ENCODE measurements around the gene TMEM94. TPM values are rescaled to one million over a fixed set of nuclear protein-coding genes. Genes with fewer than 3 reads are reported as not detected.

The TMEM94 gene
- total and polyA plus RNA-seq, 2 of the 8 experiments (the other 6 are each of a cell fraction or from before 2014, with no cell fraction given): 54.8 to 69.9 TPM

DNA sequence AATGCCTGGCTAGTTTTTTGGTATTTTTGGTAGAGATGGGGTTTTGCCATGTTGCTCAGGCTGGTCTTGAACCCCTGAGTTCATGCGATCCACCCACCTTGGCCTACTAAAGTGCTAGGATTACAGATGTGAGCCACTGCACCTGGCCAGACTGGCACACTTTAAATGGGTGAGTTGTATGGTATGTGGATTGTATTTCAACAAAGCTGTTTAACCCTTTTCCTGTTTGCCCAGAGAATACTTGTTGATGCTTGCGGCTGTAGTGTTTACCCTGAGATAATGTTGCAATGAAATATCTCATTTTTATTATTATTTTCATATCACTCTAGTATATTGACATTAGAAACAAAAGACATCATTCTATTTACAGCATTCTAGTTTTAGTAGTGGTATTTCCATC is 17.1 kb upstream of the TMEM94 start:
- Histone ChIP-seq H3K56ac (replicated peaks; ENCODE audit: insufficient read length, low read depth, low read length) (no peak overlapping the region), H3K79me1 (ENCODE audit: low read depth, low read length) (no peaks in the 10 kb centered on the region), H2BK15ac (ENCODE audit: low read length) (no peak overlapping the region), H2BK5ac (ENCODE audit: low read depth, low read length) (no peak overlapping the region), H2BK120ac (replicated peaks; ENCODE audit: low read depth, low read length) (no peak overlapping the region), H4K20me1 (replicated peaks in 1 of 2; ENCODE audit: control insufficient read depth in 1 of 2, insufficient read depth in 2 of 2, low read length in 2 of 2) (no peaks in the 10 kb centered on the region), H4K91ac (replicated peaks; ENCODE audit: insufficient read length, low read length) (no peak overlapping the region), H3K23me2 (ENCODE audit: low read depth, low read length) (no peaks in the 10 kb centered on the region), H3K79me2 (ENCODE audit: control insufficient read depth in 1 of 2, insufficient read depth in 2 of 2, low read length in 2 of 2) (no peaks in the 10 kb centered on the region), H3K9ac (replicated peaks in 1 of 4; ENCODE audit: extremely low read depth in 1 of 4, low read depth in 3 of 4, low read length in 3 of 4) (no peak overlapping the region), H3K4me1 (replicated peaks in 1 of 4; ENCODE audit: control insufficient read depth in 3 of 4, insufficient read depth in 4 of 4, low read length in 3 of 4) (no peaks in the 10 kb centered on the region), H2BK20ac (ENCODE audit: low read length) (no peak overlapping the region), H3K4ac (replicated peaks; ENCODE audit: insufficient read length, low read depth, low read length) (no peak overlapping the region), H3K4me2 (ENCODE audit: insufficient read depth in 1 of 2, low read depth in 2 of 2, low read length in 2 of 2) (no peak overlapping the region), H3K27me3 (replicated peaks in 1 of 4; ENCODE audit: control insufficient read depth in 3 of 4, extremely low read depth in 1 of 4, insufficient read depth in 3 of 4, low read length in 3 of 4) (no peaks in the 10 kb centered on the region), H3K36me3 (ENCODE audit: control insufficient read depth in 2 of 4, insufficient read depth in 4 of 4, low read length in 3 of 4) (no peaks in the 10 kb centered on the region), H4K8ac (ENCODE audit: extremely low read depth, insufficient read depth, low read length) (no peak overlapping the region), H3K9me3 (ENCODE audit: insufficient read depth in 2 of 2, low read depth in 1 of 2, low read length in 1 of 2) (no peaks in the 10 kb centered on the region), H2AFZ (ENCODE audit: low read length) (no peak overlapping the region), H2BK12ac (ENCODE audit: low read depth, low read length) (no peak overlapping the region), H3K4me3 (ENCODE audit: extremely low read depth in 1 of 4, insufficient read depth in 2 of 4, low read depth in 3 of 4, low read length in 4 of 4) (no peak overlapping the region), H3K14ac (ENCODE audit: insufficient read length) (no peak overlapping the region), H4K5ac (ENCODE audit: insufficient read length, low read depth, low read length) (no peak overlapping the region), H3K18ac (ENCODE audit: extremely low read depth, low read length) (no peak overlapping the region), H3K27ac (ENCODE audit: low read depth, low read length) (no peak overlapping the region), H3K23ac (ENCODE audit: insufficient read length) (no peak overlapping the region), H2AK5ac (ENCODE audit: low read depth, low read length) (no peak overlapping the region)
- ChIA-PET CTCF (ENCODE audit: partially characterized antibody) (interaction anchor here (0.5 kb wide), 1 partner anchor 784 kb away, joined by 3 read pairs; no protein-coding TSS in a partner anchor), POLR2A (ENCODE audit: partially characterized antibody) (no interaction called here)
- 89% methylated on average over 2 of the region's 2 CpGs; no CpG with 5 or more reads in 1 of the 2 experiments for WGBS, 2 experiments (ENCODE audit: extremely low coverage in 1 of 2, insufficient coverage in 1 of 2, insufficient read length in 1 of 2, insufficient replicate concordance in 2 of 2, low coverage in 1 of 2, low lambda C conversion rate in 2 of 2, missing lambda C conversion rate in 1 of 2)
- DNase-seq (ENCODE audit: low read depth in 1 of 2, low spot score in 2 of 2): no peak
- TF ChIP-seq POLR2A (IDR thresholded peaks at IDR 0.05; ENCODE audit: control extremely low read depth in 1 of 2, low read depth in 2 of 2, low read length in 2 of 2) (no peak), GTF2F1 (IDR thresholded peaks at IDR 0.05; ENCODE audit: borderline replicate concordance, low read depth, low read length) (no peak), TAF1 (IDR thresholded peaks at IDR 0.05; ENCODE audit: low read depth, low read length) (no peak), POLR2AphosphoS5 (IDR thresholded peaks at IDR 0.05; ENCODE audit: low read depth, low read length) (no peak), KDM4A (IDR thresholded peaks at IDR 0.05; ENCODE audit: low read depth, low read length, severe bottlenecking) (no peak), JUN (IDR thresholded peaks at IDR 0.05; ENCODE audit: low read depth, low read length) (no peak), BRCA1 (IDR thresholded peaks at IDR 0.05; ENCODE audit: low read depth, low read length) (no peak)
- TF ChIP-seq, protein P1, sequence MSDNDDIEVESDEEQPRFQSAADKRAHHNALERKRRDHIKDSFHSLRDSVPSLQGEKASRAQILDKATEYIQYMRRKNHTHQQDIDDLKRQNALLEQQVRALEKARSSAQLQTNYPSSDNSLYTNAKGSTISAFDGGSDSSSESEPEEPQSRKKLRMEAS (IDR thresholded peaks at IDR 0.05): no peak
- no peak for FAIRE-seq

Data from H1 (cell line).